Peyer's patch (tissue), 4 donors: ENCODE results near the gene RRBP1.

ENCODE experiments used
- POLR2A ChIP-seq, 2 donors: fragments of 450-650 bp; IDR thresholded peaks; one replicate each; pipeline ENCODE4 v1.5.1; 2017; ENCODE audit warnings: antibody characterized with exemption in 2 of 2, mild to moderate bottlenecking in 2 of 2, moderate library complexity in 2 of 2
- TF ChIP-seq, protein P1 (sequence below), 6 experiments: fragments of 450-650 bp in 4 of 6; fragments of 200-600 bp in 2 of 6; sonication (generic) in 1 of 6; IDR thresholded peaks; one replicate each; pipeline ENCODE4 v1.5.1; 2017 to 2019; ENCODE audit warnings: antibody characterized with exemption in 6 of 6, mild to moderate bottlenecking in 3 of 6, moderate library complexity in 1 of 6

GRCh38 chr20:17646209-17646960 lies 35.7 kb downstream of the RRBP1 start:
- no peak for TF ChIP-seq POLR2A (IDR thresholded peaks at IDR 0.05)
- TF ChIP-seq, protein P1, sequence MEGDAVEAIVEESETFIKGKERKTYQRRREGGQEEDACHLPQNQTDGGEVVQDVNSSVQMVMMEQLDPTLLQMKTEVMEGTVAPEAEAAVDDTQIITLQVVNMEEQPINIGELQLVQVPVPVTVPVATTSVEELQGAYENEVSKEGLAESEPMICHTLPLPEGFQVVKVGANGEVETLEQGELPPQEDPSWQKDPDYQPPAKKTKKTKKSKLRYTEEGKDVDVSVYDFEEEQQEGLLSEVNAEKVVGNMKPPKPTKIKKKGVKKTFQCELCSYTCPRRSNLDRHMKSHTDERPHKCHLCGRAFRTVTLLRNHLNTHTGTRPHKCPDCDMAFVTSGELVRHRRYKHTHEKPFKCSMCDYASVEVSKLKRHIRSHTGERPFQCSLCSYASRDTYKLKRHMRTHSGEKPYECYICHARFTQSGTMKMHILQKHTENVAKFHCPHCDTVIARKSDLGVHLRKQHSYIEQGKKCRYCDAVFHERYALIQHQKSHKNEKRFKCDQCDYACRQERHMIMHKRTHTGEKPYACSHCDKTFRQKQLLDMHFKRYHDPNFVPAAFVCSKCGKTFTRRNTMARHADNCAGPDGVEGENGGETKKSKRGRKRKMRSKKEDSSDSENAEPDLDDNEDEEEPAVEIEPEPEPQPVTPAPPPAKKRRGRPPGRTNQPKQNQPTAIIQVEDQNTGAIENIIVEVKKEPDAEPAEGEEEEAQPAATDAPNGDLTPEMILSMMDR (IDR thresholded peaks at IDR 0.05) = no peak
